Measurements from ENCODE around the gene CDS1.
"Not testable (repeated sequence)": the region's sequence is repeated elsewhere in the genome, so short reads cannot be mapped to it uniquely, and the experiment has no call there.

The CDS1 gene

GRCh38 chr4:84677093-84677492 is 94.2 kb downstream of the CDS1 start:
- DNase-seq: no peak

DNA sequence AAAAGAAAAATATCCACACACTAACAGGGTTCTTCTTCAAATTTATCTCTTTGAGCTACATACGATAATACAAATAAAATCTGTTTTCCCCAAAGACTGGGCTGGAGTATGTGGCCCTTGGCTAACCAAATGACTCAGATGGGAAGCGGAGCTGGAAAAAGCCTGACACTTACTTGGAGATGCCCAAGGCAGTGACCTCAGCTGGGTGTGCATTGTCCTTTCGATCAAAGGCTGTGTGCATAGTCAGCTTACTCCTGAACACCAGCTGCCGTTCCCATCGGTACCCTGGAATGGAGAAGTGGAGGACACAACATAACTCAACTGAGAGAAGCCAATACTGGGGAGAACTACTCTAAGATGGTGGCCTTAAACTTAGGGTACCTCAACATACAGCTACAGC is 95.1 kb downstream of the CDS1 start:
- DNase-seq: no peak

DNA sequence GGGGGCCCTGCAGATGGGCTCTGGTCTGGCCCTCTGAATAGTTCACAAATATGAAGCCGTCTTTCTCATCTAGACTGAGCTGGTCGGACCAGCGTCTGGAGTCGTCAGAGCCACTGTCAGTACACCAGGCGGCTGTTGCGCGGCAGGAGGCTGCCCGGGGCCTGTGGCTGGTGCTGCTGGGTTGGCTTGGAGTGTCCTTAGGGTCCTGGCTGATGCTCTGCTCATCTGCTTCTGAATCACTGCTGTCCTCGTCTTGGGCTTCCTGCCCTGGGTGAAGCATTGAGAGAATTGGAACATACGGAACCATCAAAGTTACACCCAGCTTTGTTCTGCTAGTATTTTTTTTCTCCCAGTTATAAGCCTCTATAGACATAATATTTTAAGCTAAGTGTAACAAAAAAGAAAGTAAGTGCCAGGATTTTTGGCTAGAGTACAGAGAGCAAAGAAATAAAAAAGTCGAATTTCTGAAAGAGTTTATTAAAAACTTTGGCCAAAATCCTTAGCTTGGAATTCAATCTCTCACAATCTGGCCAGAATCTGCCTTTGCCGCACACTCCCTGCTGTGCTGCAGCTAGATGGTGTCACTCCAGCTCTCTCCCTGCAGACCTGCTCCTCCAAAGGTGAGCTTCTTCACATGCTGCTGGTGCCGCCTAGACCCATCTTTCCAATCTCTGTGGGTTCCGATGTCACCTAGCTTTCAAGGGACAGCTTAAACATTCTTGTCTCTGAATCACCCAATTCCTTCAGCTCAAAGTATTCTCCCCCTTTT is 96.2 kb downstream of the CDS1 start:
- no peak for DNase-seq

DNA sequence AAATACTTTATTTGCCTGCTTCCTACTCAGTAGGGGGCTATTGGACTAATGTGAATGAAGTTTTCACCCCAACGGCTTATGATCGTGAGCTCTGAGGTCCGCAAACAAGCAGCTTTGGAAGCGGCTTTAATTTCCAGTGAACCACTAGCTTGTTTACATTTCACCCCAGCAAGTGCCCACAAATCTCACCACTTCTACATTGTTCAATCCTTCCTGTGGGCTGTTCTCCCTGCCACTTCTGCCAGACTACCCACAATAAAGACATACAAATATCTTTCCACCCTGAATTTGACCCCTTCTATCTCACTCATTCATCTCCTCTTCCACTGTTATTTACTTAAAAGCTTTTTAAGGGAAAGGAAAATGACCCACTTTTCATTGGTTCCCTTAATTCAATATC is 98.0 kb downstream of the CDS1 start:
- no peak for DNase-seq

DNA sequence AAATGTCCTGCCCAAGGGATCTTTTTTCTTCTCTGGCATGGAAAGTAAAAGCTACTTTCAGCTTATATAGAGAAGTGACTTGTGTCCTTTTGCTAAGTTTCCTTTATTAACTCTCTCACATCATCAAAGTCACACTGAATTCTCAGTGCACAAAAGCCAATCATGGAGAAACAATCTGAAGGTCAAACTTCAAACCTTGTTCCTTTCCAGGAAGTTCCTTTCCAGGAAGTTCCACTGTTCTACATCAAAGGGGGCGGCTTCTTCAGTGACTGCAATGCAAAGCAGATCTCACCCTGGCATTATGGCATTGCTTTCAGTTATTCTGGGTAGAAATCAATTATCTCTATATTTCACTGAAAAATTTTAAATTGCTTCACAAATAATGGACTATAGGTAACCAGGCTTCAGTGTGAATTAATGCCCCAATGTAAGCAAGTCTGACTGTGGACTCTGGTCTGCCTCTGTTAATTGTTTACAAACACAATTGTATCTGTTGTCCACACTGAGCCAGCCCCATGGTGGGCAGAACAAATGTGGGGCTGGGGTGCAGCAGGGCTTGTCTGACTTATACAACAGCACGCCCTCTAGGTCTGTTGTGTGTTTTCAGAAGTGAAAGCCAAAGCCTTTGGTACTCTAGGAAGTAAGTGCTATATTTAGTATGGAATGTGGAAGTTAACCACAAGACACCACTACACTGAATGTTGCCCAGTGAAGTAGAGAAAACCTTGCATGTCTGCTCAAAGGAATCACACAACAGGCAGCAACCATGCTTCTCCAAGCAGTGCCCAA is 98.8 kb downstream of the CDS1 start:
- DNase-seq: no peak

- not testable (repeated sequence) for DNase-seq
Measured at GRCh38 chr4:84682661-84683060, 99.7 kb downstream of the CDS1 start.

DNA sequence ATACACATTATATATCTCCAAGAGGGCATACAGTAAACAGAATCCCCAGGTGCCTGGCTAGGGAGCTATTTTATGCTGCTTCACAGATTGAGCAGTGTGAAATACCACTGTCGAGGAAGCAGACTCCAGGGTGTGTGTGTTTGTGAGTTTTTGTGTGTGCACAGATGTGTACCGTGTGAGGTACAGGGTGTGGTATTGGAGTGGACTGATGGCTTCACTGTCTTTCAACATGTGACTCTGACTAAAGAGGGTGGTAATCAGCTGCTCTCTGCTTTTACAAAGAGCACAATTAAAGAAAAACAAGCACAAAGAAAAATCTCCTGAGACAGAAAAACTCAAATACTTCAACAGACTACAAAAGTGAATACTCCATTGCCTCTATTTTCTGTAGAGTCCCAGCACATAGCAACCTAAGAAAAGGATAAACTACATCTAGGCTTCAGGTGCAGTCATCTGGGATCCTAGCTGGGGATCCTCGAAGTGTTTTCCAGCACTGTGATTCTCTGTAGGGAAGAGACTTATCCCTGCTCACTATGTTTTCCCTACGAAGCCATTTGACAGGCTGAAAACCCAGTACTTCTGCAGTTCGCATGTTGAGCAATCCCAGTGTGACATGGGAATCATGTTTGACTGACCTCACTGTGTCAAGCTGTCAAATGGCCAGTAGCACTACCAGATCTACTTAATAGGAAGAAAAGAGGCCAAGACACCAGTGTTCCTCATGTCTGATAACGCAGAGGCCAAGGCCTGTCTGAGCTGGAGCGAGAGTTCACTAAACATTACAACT is 100.3 kb downstream of the CDS1 start:
- DNase-seq: no peak

DNA sequence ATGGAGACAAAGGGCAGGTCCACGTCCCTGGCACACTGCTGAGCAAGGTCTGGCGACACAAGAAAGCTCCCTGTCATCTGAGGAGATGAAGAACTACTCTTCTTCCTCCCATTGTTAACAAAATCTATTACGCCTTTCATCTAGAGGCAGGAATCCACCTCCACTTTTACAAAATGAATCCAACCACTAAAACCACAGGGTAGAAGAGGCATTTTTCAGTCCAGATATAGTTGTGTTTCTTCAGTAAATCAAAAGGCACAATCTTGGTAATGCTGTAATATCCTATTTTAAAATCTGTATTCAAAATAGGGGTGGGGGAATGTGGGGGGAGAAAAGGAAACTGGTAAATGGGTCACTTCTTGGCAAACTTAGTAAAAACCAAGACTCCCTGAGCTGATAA is 101.4 kb downstream of the CDS1 start:
- no peak for DNase-seq

- DNase-seq: no peak
Measured at GRCh38 chr4:84685105-84685504, 102.2 kb downstream of the CDS1 start.

- DNase-seq: no peak
Measured at GRCh38 chr4:84688605-84689004, 105.7 kb downstream of the CDS1 start.

GRCh38 chr4:84689197-84689596 is 106.3 kb downstream of the CDS1 start:
- DNase-seq: no peak

DNA sequence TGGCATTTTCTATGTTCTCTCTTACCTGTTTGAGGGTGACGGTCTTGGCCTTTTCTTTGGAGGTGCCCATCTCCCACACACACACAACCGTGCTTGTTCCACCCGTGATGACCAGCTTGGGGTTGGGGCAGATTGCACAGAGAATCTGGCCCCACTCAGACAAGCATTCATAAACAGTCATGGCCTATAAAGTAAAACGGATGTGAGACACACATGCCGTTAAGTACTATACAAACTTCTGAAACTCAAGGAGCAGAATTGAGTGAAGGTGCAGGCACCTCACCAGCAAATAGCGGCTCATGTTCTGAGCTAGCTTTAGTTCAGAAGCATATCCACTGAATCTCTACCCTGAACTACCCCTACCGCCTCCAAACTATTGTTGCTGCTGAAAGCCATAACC is 107.6 kb downstream of the CDS1 start:
- DNase-seq: no peak

DNA sequence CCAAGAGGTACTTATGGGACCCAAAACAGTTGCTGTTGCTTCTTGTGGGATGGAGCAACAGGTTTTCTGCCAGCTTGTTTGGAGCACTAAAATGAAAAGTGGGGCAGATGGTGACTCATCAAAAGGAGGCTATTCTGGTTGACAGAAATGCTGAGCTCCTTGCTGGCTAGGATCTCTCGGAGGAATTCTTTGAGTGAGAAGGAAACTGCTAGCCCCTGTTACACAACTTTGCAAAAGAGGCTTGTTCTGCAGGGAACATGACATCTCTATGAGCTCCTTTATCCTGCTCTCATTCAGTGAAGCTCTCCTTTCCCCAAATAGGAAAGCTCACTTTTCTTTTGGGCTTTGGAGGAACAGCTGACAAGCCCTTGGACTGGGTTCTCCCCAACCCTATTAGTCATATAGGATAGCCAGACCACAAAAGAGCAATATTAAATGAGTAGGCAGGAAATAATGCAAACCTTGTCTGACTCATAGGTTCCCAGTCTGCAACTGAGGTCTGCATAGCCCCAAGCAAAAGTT is 108.3 kb downstream of the CDS1 start:
- DNase-seq: no peak

DNA sequence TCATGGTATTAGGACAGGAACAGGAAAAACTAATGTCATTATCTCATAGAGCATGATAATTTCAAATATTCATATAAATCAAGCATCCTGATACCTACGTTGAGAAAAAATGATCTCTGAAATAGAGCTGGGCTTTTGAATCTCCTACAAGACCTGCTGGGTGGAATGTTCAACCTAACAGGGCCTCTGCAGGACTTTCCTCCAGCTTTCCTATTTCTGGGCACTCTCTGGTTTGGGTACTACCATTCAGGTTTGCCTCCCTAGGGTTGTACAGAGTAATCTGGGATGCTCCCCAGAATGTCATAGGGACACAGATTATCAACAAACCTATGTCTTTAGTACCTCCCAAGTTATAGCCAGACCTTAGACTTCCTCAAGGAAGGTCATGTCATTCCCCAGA is 108.9 kb downstream of the CDS1 start:
- no peak for DNase-seq

GRCh38 chr4:84697159-84697558 is 114.2 kb downstream of the CDS1 start:
- DNase-seq: no peak

DNA sequence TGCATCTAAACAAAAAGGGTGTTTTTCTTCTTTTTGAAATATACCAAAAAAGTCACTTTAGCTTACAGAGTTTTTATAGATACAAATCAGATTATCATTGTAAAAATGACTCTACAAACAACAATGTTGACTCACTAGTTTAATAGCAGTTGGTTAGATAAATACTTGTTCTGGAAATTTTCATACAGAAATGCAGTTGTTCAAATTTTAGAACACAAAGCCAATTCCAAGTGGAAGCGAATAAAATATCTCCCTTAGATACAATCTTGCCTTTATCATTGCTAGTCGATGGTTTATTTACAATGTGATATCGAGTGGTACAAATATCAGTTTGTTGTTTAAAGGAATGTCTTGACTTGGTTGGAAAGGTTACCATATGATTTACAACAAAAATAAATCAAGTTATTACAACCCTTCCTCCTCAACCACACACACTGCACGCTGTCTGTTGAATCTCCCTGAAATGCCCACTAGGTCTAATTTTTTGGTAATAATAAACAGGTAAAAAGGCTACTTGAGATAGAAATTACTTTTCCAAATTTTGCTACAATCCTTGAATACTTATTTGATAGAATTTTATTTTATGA is 114.8 kb downstream of the CDS1 start:
- DNase-seq: no peak

- no peak for DNase-seq
Measured at GRCh38 chr4:84699001-84699671, 116.2 kb downstream of the CDS1 start.

Data from CD4-positive, alpha-beta T cell treated with Interferon alpha-2 for 1 hour (primary cell).